Measurements from ENCODE around the gene ARL6IP4. TPM values are rescaled to one million over a fixed set of nuclear protein-coding genes. Genes with fewer than 3 reads are reported as not detected.

The ARL6IP4 gene
- total RNA-seq, result 31.3 TPM

GRCh38 chr12:122980183-122981035 lies at the start of gene ARL6IP4:
ARL6IP4 (plus strand) TSS chr12:122980681; CDS start chr12:122981140, 459 bp downstream.

GRCh38 chr12:122965851-122966742 lies 14.4 kb upstream of the ARL6IP4 start, which contains the start of gene ABCB9:
ABCB9 (minus strand) TSS chr12:122966463; CDS start chr12:122960235, 6,228 bp downstream.

DNA sequence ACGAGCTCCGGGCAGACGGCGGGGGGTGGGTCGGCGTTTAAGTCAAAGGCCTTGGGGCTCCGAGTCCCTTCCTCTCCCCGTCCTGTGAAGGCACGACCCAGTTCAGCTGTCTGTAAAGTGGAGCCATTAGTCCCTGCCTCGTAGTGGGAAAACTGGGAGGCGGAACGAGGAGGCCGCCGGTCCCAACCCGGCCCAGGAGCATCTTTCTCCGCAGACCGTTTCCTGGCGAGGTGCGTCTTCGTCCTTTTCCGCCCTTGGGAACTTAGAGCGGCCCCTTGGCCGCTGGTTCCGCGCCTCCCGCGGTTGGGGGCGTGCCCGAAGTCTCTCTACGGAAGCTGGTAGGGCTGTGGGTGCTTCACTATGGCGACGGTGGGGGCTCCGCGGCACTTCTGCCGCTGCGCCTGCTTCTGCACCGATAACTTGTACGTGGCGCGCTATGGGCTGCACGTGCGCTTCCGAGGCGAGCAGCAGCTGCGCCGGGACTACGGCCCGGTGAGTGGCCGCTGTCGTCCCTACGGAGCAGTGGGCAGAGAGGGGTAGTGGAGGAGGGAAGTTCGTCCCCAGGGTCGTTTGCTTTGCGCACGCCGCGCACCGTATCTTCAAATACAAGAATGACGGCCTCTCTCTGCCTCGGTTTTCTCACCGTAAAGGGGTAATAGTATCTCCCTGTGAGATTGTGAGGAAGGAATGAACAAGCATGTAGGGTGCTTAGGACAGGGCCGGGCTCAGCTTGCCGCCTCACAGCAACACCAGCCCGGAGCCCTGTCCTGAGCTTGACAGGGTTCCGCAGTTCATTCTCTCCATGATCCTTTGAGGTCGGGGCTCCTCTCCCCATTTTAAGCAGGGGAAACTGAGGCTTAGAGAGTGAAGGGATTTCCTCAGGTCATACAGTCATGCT lies 5.3 kb upstream of the ARL6IP4 start, which contains the start of gene OGFOD2:
Gene OGFOD2 (plus strand): TSS at position 353 of the 898 bp plus-strand sequence. CDS start 8 bp downstream, at position 361.

Small RNAs within 50 kb of the gene (small RNA-seq; reads per million reads assigned to genes)
- gene ARL6IP4 (ENCODE audit: low replicate concordance), result not detected
- not detected for gene MIR4304 (ENCODE audit: low replicate concordance)

Other genes with a start within 250 kb of the ARL6IP4 start
- 0.31 TPM for gene HCAR1, start 249.8 kb upstream of the ARL6IP4 start, total RNA-seq
- 35.7 TPM for gene DENR, start 227.9 kb upstream of the ARL6IP4 start, total RNA-seq
- 7.2 TPM for gene CCDC62, start 206.1 kb upstream of the ARL6IP4 start, total RNA-seq
- gene HIP1R, start 145.2 kb upstream of the ARL6IP4 start, total RNA-seq, result 136 TPM
- gene VPS37B, start 84.6 kb upstream of the ARL6IP4 start, total RNA-seq, result 35.1 TPM
- gene ABCB9, start 14.2 kb upstream of the ARL6IP4 start, total RNA-seq, result 42.3 TPM
- gene OGFOD2, start 5.4 kb upstream of the ARL6IP4 start, total RNA-seq, result 8.1 TPM
- gene PITPNM2, start 170.4 kb downstream of the ARL6IP4 start, total RNA-seq, result 20.3 TPM

All from parietal lobe (tissue), 2 donors.